Measurements from ENCODE around the gene MRC1.

The MRC1 gene

DNA sequence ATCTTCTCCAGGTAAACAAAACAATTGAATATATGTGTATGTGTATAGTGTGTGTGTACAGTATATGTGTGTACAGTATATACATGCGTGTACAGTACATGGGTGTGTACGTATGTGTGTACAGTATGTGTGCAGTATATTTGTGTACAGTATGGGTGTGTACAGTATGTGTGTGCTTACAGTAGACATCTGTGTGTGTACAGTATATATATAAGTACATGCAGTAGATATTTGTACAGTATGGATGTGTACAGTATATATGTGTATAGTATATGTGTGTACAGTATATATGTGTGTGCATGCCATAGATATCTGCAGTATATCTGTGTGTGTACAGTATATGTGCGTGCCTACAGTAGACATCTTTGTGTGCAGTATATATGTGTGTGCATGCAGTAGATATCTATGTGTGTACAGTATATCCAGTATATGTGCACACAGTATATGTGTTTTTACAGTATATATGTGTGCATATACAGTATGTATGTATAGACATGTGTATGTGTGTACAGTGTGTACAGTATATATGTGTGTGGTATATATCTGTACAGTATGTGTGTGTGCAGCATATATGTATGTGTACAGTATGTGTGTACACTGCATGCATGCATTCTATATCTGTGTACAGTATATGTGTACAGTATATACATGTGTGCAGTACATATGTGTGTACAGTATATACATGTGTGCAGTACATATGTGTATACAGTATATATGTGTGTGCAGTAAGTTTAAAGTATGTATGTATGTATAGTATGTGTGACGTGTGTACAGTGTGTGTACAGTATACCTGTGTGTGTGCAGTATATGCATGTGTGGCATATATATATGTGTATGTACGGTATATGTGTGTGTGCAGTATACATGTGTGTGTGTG is 105.3 kb downstream of the MRC1 start:
- TF ChIP-seq, protein P1, sequence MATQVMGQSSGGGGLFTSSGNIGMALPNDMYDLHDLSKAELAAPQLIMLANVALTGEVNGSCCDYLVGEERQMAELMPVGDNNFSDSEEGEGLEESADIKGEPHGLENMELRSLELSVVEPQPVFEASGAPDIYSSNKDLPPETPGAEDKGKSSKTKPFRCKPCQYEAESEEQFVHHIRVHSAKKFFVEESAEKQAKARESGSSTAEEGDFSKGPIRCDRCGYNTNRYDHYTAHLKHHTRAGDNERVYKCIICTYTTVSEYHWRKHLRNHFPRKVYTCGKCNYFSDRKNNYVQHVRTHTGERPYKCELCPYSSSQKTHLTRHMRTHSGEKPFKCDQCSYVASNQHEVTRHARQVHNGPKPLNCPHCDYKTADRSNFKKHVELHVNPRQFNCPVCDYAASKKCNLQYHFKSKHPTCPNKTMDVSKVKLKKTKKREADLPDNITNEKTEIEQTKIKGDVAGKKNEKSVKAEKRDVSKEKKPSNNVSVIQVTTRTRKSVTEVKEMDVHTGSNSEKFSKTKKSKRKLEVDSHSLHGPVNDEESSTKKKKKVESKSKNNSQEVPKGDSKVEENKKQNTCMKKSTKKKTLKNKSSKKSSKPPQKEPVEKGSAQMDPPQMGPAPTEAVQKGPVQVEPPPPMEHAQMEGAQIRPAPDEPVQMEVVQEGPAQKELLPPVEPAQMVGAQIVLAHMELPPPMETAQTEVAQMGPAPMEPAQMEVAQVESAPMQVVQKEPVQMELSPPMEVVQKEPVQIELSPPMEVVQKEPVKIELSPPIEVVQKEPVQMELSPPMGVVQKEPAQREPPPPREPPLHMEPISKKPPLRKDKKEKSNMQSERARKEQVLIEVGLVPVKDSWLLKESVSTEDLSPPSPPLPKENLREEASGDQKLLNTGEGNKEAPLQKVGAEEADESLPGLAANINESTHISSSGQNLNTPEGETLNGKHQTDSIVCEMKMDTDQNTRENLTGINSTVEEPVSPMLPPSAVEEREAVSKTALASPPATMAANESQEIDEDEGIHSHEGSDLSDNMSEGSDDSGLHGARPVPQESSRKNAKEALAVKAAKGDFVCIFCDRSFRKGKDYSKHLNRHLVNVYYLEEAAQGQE (IDR thresholded peaks at IDR 0.05; ENCODE audit: insufficient read depth in 1 of 2, low read depth in 2 of 2, low read length in 2 of 2), result no peak
- TF ChIP-seq FOXP2 (optimal IDR thresholded peaks at IDR 0.05; ENCODE audit: borderline replicate concordance, extremely low read depth, extremely low read length, insufficient read depth) (no peak), TAF1 (IDR thresholded peaks at IDR 0.05; ENCODE audit: borderline replicate concordance, insufficient read depth, low read length) (no peak), SIN3A (IDR thresholded peaks at IDR 0.05; ENCODE audit: borderline replicate concordance, insufficient read depth, low read length) (no peak), POLR2AphosphoS5 (IDR thresholded peaks at IDR 0.05; ENCODE audit: low read depth, low read length) (no peak)

DNA sequence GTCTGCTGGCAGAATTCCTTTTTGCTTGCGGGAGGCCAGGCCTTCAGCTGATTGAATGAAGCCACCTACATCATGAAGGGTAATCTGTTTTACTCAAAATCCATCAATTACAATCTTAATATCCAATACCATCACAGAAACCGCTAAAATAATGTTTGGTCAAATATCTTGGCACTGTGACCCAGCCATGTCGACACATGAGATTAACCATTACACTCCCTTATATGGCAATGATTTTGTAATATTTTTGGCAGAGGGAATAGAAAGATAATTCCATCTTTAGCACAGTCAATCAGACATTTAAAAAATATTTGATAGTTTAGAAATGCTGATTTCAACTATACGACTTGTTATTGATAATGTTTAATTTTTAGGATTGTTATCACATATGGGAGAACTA is 106.0 kb downstream of the MRC1 start:
- TF ChIP-seq SIN3A (IDR thresholded peaks at IDR 0.05; ENCODE audit: borderline replicate concordance, insufficient read depth, low read length) (no peak), FOXP2 (optimal IDR thresholded peaks at IDR 0.05; ENCODE audit: borderline replicate concordance, extremely low read depth, extremely low read length, insufficient read depth) (no peak), POLR2AphosphoS5 (IDR thresholded peaks at IDR 0.05; ENCODE audit: low read depth, low read length) (no peak), TAF1 (IDR thresholded peaks at IDR 0.05; ENCODE audit: borderline replicate concordance, insufficient read depth, low read length) (no peak)
- TF ChIP-seq, protein P1 (IDR thresholded peaks at IDR 0.05; ENCODE audit: insufficient read depth in 1 of 2, low read depth in 2 of 2, low read length in 2 of 2), result no peak

DNA sequence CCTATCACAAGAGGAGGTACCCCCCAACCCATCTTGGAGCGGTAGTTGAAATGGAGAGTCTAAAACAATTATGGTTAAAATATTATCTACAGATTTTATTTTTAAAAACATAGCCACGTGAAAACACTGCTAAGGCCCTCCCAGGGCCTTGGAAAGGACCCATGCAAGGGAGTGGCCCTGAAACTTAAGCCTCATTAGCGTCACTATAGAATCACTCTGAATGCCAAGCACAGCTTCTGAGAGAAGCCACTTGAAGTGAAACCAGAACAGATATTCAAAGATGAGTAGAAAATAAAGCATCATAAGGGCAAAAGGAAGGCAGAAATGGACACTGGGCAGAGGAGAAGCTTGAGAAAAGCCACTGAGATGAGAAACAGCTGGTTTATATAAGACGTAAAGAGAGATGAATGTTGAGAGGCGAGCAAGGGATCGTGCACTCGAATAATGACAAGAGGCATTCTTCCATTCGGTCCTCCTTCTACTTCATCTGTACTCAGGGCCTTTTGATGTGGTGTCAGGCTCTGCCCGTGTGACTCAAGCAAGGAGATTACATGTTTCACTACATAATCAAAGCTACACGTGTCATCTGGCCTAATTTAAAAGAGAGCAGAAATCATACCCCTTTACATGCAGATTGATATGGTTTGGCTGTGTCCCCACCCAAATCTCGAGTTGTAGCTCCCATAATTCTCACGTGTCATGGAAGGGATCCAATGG is 109.2 kb downstream of the MRC1 start:
- TF ChIP-seq, protein P1 (IDR thresholded peaks at IDR 0.05; ENCODE audit: insufficient read depth in 1 of 2, low read depth in 2 of 2, low read length in 2 of 2), result no peak
- TF ChIP-seq TAF1 (IDR thresholded peaks at IDR 0.05; ENCODE audit: borderline replicate concordance, insufficient read depth, low read length), result no peak
- no peak for TF ChIP-seq POLR2AphosphoS5 (IDR thresholded peaks at IDR 0.05; ENCODE audit: low read depth, low read length)
- no peak for TF ChIP-seq FOXP2 (optimal IDR thresholded peaks at IDR 0.05; ENCODE audit: borderline replicate concordance, extremely low read depth, extremely low read length, insufficient read depth)
- TF ChIP-seq SIN3A (IDR thresholded peaks at IDR 0.05; ENCODE audit: borderline replicate concordance, insufficient read depth, low read length), result no peak

DNA sequence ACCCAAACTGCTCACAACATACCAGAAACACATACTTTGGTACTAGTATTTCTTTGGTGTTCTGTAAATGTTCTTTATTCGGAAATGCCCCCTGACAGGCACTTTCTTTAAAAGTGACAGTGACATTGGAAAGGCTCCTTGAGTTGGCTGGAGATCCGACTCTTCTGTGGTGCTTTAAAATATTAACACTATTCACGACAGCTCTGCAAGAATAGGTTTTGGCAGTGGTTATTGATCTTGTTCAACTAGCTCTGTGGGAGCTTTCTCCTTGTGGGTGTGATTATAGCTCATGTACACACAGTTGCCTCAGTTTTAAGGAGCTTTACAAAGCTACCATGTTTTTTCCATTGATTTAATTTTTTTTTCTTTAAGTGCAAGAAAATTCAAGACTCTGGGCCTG is 112.2 kb downstream of the MRC1 start:
- TF ChIP-seq, protein P1 (IDR thresholded peaks at IDR 0.05; ENCODE audit: insufficient read depth in 1 of 2, low read depth in 2 of 2, low read length in 2 of 2), result no peak
- TF ChIP-seq FOXP2 (optimal IDR thresholded peaks at IDR 0.05; ENCODE audit: borderline replicate concordance, extremely low read depth, extremely low read length, insufficient read depth) (no peak), POLR2AphosphoS5 (IDR thresholded peaks at IDR 0.05; ENCODE audit: low read depth, low read length) (no peak), TAF1 (IDR thresholded peaks at IDR 0.05; ENCODE audit: borderline replicate concordance, insufficient read depth, low read length) (no peak), SIN3A (IDR thresholded peaks at IDR 0.05; ENCODE audit: borderline replicate concordance, insufficient read depth, low read length) (no peak)
